ENCODE data around the gene TXNDC5.
"Not testable (repeated sequence)": the region's sequence is repeated elsewhere in the genome, so short reads cannot be mapped to it uniquely, and the experiment has no call there.

TXNDC5 gene

GRCh38 chr6:7895125-7895423, 15.5 kb downstream of the TXNDC5 start:
- Histone ChIP-seq H3K36me3 (ENCODE audit: control insufficient read depth, insufficient read depth, low read length) (peaks cover 48% of the 10 kb centered on the region), H3K4me3 (replicated peaks; ENCODE audit: low read depth, low read length) (no peak overlapping the region), H3K27me3 (replicated peaks; ENCODE audit: control insufficient read depth, insufficient read depth, low read length) (no peaks in the 10 kb centered on the region)
- TF ChIP-seq, protein P1, sequence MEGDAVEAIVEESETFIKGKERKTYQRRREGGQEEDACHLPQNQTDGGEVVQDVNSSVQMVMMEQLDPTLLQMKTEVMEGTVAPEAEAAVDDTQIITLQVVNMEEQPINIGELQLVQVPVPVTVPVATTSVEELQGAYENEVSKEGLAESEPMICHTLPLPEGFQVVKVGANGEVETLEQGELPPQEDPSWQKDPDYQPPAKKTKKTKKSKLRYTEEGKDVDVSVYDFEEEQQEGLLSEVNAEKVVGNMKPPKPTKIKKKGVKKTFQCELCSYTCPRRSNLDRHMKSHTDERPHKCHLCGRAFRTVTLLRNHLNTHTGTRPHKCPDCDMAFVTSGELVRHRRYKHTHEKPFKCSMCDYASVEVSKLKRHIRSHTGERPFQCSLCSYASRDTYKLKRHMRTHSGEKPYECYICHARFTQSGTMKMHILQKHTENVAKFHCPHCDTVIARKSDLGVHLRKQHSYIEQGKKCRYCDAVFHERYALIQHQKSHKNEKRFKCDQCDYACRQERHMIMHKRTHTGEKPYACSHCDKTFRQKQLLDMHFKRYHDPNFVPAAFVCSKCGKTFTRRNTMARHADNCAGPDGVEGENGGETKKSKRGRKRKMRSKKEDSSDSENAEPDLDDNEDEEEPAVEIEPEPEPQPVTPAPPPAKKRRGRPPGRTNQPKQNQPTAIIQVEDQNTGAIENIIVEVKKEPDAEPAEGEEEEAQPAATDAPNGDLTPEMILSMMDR (IDR thresholded peaks at IDR 0.05; ENCODE audit: insufficient read depth, low read length, poor library complexity, severe bottlenecking), result no peak
- DNase-seq (ENCODE audit: extremely low read depth, insufficient read length), result no peak

DNA sequence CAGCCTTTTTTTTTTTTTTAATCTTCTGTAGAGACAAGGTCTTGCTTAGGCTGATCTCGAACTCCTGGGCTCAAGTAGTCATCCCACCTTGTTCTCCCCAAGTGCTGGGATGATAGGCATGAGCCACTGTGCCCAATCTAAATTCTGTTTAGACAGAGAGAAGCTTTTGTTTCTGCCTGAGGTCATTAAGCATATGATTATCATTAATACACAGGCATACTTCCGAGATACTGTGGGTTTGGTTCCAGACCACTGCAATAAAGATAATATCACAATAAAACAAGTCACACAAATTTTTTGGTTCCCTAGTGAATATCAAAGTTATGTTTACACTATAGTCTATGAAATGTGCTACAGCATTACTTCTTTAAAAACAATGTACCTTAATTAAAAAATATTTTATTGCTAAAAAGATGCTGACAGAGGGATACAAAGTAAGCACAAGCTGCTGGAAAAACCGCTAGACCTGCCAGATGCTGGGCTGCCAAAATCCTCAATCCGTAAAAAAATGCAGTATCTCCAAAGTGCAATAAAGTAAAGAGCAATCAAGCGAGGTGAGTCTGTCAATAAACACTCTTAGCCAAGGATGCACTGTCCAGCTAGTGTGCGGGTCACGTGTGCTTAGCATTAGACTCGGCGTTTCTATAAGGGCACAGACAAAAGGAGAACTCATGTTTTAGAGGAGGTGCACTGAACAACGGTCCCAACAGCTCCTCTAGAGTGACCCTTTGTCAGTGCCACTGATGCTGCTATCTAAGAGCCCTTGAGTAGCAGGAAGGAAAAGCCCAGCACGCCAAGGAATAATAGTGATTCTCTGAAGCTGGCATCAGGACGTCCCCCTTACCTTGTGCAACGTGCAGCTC, 16.1 kb downstream of the TXNDC5 start:
- TF ChIP-seq, protein P1 (IDR thresholded peaks at IDR 0.05; ENCODE audit: insufficient read depth, low read length, poor library complexity, severe bottlenecking), result no peak
- DNase-seq (ENCODE audit: extremely low read depth, insufficient read length), result no peak
- Histone ChIP-seq H3K27me3 (replicated peaks; ENCODE audit: control insufficient read depth, insufficient read depth, low read length) (no peaks in the 10 kb centered on the region), H3K4me3 (replicated peaks; ENCODE audit: low read depth, low read length) (no peak overlapping the region), H3K36me3 (ENCODE audit: control insufficient read depth, insufficient read depth, low read length) (peaks cover 50% of the 10 kb centered on the region)

DNA sequence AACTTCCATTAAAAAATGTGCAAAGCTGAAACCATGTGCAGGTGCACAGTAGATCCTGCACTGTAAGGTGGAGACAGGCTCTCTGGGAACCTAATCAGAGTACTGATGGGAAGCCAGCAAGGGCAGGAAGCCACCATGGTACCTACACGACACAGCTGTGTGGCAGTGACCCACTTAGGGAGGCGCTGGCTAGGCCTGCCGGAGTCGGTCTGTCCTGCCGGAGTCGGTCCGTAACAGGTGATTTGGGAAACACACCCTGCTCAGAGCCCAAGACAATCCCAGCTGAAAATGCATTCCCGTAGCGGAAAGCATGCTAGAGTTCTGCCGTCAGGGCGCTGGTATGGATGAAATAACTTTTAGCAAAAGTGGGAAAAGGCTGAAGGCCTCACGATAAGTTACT, 17.2 kb downstream of the TXNDC5 start:
- TF ChIP-seq, protein P1 (IDR thresholded peaks at IDR 0.05; ENCODE audit: insufficient read depth, low read length, poor library complexity, severe bottlenecking), result no peak
- Histone ChIP-seq H3K4me3 (replicated peaks; ENCODE audit: low read depth, low read length) (no peak overlapping the region), H3K27me3 (replicated peaks; ENCODE audit: control insufficient read depth, insufficient read depth, low read length) (no peaks in the 10 kb centered on the region), H3K36me3 (ENCODE audit: control insufficient read depth, insufficient read depth, low read length) (peaks cover 52% of the 10 kb centered on the region)
- no peak for DNase-seq (ENCODE audit: extremely low read depth, insufficient read length)

DNA sequence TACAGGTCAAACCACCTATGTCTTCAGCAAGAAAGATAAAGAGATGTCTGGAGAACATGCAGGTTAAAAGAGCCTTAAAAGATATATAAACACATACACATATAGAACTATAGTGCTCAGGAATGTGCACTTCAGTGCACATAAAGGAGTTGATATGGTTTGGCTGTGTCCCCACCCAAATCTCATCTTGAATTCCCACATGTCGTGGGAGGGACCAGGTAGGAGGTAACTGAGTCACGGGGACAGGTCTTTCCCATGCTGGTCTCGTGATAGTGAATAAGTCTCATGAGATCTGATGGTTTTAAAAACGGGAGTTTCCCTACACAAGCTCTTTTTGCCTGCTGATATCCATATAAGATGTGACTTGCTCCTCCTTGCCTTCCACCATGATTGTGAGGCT, 18.2 kb downstream of the TXNDC5 start:
- DNase-seq (ENCODE audit: extremely low read depth, insufficient read length); H3K27me3 ChIP-seq (replicated peaks; ENCODE audit: control insufficient read depth, insufficient read depth, low read length); H3K4me3 ChIP-seq (replicated peaks; ENCODE audit: low read depth, low read length): not testable (repeated sequence)
- peaks cover 56% of the 10 kb centered on the region for H3K36me3 ChIP-seq (ENCODE audit: control insufficient read depth, insufficient read depth, low read length)

- Histone ChIP-seq H3K36me3 (ENCODE audit: control insufficient read depth, insufficient read depth, low read length) (peaks cover 63% of the 10 kb centered on the region), H3K4me3 (replicated peaks; ENCODE audit: low read depth, low read length) (no peak overlapping the region), H3K27me3 (replicated peaks; ENCODE audit: control insufficient read depth, insufficient read depth, low read length) (no peaks in the 10 kb centered on the region)
- no peak for DNase-seq (ENCODE audit: extremely low read depth, insufficient read length)
- TF ChIP-seq, protein P1 (IDR thresholded peaks at IDR 0.05; ENCODE audit: insufficient read depth, low read length, poor library complexity, severe bottlenecking), result no peak
These were observed 19.3 kb downstream of the TXNDC5 start for GRCh38 chr6:7891078-7891872.
